Omental fat pad (tissue), 4 donors: ENCODE measurements around the gene METTL15. TPM values are rescaled to one million over a fixed set of nuclear protein-coding genes. Genes with fewer than 3 reads are reported as not detected.
"Not testable (repeated sequence)": the region's sequence is repeated elsewhere in the genome, so short reads cannot be mapped to it uniquely, and the experiment has no call there.

ENCODE experiments used
- ATAC-seq: fragments of 150-250 bp; one replicate; pipeline ENCODE4 v1.9.1; 2016; ENCODE audit warnings: mild to moderate bottlenecking, moderate library complexity; ENCODE audit not compliant: low FRiP score
- DNase-seq: peaks from one replicate; pipeline ENCODE4 v3.0.0-alpha.2; 2019; ENCODE audit warnings: low spot score
- total RNA-seq, 4 donors: library from RNA; depleted of rRNA; stranded (reverse); fragments of >200 nt; gene quantifications; one replicate each; pipeline ENCODE4 v1.1.0, GENCODE V29; 2016
- TF ChIP-seq, protein P1 (sequence below), 3 donors: fragments of 450-650 bp; IDR thresholded peaks; one replicate each; pipeline ENCODE4 v1.5.1; 2016 to 2017; ENCODE audit warnings: antibody characterized with exemption in 3 of 3, mild to moderate bottlenecking in 3 of 3, moderate library complexity in 2 of 3

METTL15 gene
- total RNA-seq, 4 donors from 2014 or later, result 4.9 to 11.8 (median 9.4) TPM

DNA sequence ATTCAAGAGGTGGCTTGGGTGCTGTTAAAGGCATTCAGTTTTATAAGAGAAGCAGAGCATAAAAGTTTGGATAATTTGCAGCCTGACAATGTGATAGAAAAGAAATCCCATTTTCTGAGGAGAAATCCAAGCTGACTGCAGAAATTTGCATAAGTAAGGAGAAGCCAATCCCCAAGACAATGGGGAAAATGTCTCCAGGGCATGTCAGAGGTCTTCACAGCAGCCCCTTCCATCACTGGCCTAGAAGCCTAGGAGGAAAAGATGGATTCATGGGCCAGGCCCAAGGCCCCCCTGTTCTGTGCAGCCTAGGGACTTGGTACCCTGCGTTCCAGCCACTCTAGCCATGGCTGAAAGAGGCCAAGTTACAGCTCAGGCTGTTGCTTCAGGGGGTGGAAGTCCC is 207.3 kb downstream of the METTL15 start:
- TF ChIP-seq, protein P1, sequence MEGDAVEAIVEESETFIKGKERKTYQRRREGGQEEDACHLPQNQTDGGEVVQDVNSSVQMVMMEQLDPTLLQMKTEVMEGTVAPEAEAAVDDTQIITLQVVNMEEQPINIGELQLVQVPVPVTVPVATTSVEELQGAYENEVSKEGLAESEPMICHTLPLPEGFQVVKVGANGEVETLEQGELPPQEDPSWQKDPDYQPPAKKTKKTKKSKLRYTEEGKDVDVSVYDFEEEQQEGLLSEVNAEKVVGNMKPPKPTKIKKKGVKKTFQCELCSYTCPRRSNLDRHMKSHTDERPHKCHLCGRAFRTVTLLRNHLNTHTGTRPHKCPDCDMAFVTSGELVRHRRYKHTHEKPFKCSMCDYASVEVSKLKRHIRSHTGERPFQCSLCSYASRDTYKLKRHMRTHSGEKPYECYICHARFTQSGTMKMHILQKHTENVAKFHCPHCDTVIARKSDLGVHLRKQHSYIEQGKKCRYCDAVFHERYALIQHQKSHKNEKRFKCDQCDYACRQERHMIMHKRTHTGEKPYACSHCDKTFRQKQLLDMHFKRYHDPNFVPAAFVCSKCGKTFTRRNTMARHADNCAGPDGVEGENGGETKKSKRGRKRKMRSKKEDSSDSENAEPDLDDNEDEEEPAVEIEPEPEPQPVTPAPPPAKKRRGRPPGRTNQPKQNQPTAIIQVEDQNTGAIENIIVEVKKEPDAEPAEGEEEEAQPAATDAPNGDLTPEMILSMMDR (IDR thresholded peaks at IDR 0.05), result no peak
- ATAC-seq, result no peak

DNA sequence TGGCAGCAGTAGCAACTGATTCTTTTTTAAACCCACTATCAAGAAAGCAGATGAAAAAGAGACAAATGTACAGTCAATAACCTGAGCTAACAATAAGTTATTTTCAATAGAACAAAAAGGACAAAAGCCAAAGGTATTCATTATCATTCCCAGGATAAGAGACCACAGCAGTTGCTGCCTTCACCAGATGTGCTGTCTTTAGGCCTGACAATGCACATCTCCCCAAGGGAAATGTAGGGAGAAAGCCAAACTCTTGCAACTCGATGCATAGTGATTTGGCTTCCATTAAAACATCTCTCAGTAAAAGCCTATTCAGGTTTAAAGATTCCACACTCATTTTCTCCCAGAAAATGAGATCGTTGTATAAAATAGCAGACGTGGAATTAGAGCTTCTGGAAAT is 210.7 kb downstream of the METTL15 start:
- TF ChIP-seq, protein P1 (IDR thresholded peaks at IDR 0.05), result no peak
- ATAC-seq, result no peak
- DNase-seq, result no peak

More for the DNA sequence above, 207.3 kb downstream of the METTL15 start:
- DNase-seq, result no peak

DNA sequence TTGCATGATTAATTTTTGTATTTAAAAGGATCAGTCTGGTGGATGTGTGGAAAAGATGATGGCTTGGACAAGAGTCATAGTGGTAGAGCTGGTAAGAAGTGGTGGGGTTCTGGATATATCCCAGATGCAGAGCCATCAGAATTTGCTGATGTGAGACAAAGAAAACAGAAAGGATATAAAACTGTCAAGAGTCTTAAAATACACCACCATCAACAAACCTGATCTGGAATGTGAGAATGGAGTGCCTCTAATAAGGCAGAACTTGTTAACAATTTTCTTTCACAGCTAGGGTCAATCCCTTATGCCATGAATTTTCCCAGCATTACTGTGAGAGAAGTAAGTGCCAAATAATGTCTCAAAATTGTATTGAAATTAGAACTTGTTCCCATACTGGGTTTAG is 215.4 kb downstream of the METTL15 start:
- DNase-seq (no peak), ATAC-seq (no peak)
- TF ChIP-seq, protein P1 (IDR thresholded peaks at IDR 0.05), result no peak

DNA sequence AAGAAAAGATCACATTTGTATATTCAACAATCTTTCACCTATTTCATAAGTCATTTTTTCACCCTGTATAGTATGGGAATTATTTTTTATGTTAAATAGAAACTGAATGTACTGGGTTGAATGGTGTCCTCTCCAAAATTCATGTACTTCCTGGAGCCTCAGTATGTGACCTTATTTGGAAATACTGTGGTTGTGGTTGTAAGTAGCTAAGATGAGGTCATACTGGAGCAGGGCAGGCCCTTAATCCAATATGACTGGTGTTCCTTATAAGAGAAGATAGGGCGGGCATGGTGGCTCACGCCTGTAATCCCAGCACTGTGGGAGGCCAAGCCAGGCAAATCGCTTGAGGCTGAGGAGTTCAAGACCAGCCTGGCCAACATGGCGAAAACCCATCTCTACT is 224.2 kb downstream of the METTL15 start:
- not testable (repeated sequence) for ATAC-seq, DNase-seq

DNA sequence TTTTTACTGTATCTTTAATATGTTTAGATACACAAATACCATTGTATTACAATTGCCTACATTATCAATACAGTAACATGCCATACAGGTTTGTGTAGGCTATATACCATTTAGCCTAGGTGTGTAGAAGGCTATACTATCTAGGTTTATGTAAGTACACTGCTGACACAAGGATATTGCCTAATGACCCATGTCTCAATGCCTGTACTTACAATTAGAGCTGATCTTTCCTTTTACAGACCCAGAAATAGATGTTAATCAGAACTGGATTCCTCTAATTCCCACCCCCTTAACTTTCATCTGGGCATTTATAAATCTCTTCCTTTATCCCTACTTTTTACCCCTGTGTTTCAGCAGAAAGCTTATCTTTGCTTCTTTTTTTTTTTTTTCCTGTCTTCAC is 229.5 kb downstream of the METTL15 start:
- TF ChIP-seq, protein P1 (IDR thresholded peaks at IDR 0.05), result no peak
- DNase-seq (no peak), ATAC-seq (no peak)

DNA sequence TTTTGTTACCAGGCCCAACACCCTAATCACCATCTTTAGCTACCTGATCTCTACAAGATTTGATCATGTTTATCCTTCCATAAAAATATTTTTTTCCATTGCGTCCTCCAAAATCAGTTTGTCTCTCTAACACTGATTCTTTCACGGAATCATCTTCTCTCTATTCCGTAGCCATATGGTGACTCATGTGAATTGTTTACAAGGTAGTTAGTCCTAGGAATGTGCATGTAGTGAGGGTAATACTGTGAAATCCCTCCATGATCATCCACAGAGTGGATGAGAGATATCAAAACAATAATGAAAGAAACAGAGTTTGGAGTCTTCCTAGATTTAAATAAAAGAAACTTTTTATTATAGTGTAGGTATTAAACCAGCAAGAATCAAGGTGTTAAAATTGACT is 230.2 kb downstream of the METTL15 start:
- DNase-seq (no peak), ATAC-seq (no peak)
- TF ChIP-seq, protein P1 (IDR thresholded peaks at IDR 0.05), result no peak

DNA sequence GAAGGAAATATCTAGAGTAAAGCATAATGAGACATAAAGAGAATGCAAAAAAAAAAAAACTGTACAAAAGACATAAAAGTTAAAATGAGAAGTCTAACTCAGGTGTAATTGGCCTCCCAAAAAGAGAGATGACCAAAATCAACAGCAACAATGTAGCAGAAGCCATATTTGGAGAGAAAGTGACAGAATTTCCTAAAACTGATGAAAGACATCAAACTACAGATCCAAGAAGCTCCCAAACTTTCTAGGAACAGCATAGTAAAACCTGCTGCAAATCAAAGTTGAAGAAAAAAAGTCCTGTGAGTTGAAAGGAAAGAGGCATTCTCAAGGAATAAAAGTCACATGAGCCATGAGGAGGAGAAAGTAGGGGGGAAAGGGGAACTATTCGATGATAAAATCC is 231.3 kb downstream of the METTL15 start:
- DNase-seq (no peak), ATAC-seq (no peak)
- TF ChIP-seq, protein P1 (IDR thresholded peaks at IDR 0.05), result no peak

DNA sequence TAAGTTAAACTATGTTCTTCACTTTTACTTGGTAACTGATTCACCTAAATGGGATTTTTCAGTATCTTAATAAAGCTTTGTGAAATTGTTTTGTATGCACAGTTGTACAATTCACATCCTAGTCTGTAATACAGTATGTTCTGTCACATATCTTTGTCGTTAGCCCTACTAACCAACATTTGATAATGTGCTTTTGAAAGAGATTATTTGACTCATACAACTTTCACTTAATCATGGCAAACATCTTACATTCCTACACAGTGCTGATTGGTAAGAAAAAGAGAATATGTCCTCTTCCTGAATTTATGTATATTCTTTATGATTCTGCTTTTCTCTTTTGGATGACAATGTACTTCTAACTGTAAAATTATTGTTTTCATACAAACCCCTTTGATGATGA is 234.5 kb downstream of the METTL15 start:
- TF ChIP-seq, protein P1 (IDR thresholded peaks at IDR 0.05), result no peak
- no peak for DNase-seq
- ATAC-seq, result no peak
